Activated CD8-positive, alpha-beta memory T cell treated with anti-CD3 and anti-CD28 coated beads, Interleukin-2, amount 10 ng/mL, durations not matched to agents 7 days and 5 days (primary cell): Measurements from ENCODE around the gene SPIN1. TPM values are rescaled to one million over a fixed set of nuclear protein-coding genes. Genes with fewer than 3 reads are reported as not detected.
A peak's percentile ranks its signal among the peaks of the same experiment; 100 is the strongest.
"Not testable (repeated sequence)": the region's sequence is repeated elsewhere in the genome, so short reads cannot be mapped to it uniquely, and the experiment has no call there.

Source experiments
- ATAC-seq: fragments of 150-1000 bp; cut with Tn5 transposase; one replicate; pipeline ENCODE4 v1.10.0; 2021; ENCODE audit warnings: moderate library complexity
- CTCF ChIA-PET: fragments of 350-600 bp; sonication (Branson Sonifier 250); formaldehyde crosslinking; loops from one replicate; lab custom pipeline; 2021; ENCODE audit warnings: antibody characterized with exemption; lab: Charles Lee
- DNase-seq: peaks from one replicate; pipeline ENCODE4 v3.0.0-alpha.2; 2020
- H3K27ac Mint-ChIP-seq: one replicate; pipeline ENCODE4 v1.8.0; 2021; ENCODE audit warnings: mild to moderate bottlenecking, mixed read lengths
- H3K27me3 Mint-ChIP-seq: one replicate; pipeline ENCODE4 v1.8.0; 2021; ENCODE audit warnings: mixed read lengths
- H3K36me3 Mint-ChIP-seq: one replicate; pipeline ENCODE4 v1.8.0; 2021; ENCODE audit warnings: mild to moderate bottlenecking, mixed read lengths
- H3K4me1 Mint-ChIP-seq: one replicate; pipeline ENCODE4 v1.8.0; 2021; ENCODE audit warnings: mixed read lengths
- H3K4me3 Mint-ChIP-seq: one replicate; pipeline ENCODE4 v1.8.0; 2021; ENCODE audit warnings: mild to moderate bottlenecking, moderate library complexity, mixed read lengths
- H3K9me3 Mint-ChIP-seq: one replicate; pipeline ENCODE4 v1.8.0; 2022; ENCODE audit warnings: low read depth, mixed read lengths
- total RNA-seq, 2 experiments: library from RNA; stranded (reverse); gene quantifications; one replicate each; pipeline ENCODE4 v1.2.3, GENCODE V29; 2021

SPIN1 gene
- total RNA-seq, 2 experiments from 2014 or later = 51.3 to 92.8 TPM

DNA sequence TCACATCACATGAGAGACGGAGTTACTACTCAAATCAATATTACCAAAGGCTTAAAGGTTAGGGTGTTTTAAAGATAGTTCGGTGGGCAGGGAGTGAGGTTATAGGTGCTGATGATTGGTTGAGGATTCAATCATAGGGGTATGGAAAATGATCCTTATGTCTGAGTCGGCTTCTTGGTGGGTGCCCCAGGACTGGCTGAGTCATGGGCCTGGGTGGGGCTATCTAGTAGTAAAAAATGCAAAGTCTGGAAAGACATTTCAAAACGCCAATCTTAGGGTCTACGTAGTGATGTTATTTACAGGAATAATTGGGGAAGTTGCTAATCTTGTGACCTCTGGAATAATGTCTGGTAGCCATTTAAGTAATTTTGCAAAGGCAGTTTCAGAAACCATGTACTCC lies 15.2 kb upstream of the SPIN1 start:
- H3K4me1 Mint-ChIP-seq = peaks cover 2% of the 10 kb centered on the region
- CTCF ChIA-PET = no interaction called here
- DNase-seq (no peak), ATAC-seq (no peak)
- H3K9me3 Mint-ChIP-seq = peaks cover 7% of the 10 kb centered on the region
- peaks cover 26% of the 10 kb centered on the region for H3K27me3 Mint-ChIP-seq
- H3K27ac Mint-ChIP-seq = no peak overlapping the region
- no peak overlapping the region for H3K4me3 Mint-ChIP-seq
- H3K36me3 Mint-ChIP-seq = peaks cover 7% of the 10 kb centered on the region

DNA sequence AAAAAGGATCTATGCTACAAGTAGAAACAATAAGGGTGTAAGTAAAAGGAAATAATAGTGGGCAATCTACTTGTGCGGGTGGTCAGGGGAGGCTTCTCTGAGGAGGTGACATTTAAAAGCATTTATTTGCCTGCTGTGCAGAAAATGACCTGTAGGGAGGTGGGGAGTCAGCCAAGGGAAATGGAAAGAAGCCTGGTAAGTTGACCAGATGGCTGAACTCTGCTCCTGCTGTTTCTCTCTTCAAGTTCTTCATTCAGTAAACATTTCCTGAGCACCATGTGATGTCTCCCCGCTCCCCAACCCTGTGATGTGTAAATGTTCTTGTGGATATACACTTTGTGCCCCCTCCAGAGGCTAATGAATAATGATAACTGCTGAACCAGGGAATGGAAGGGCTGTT lies 9.9 kb upstream of the SPIN1 start:
- Mint-ChIP-seq H3K36me3 (peaks cover 3% of the 10 kb centered on the region), H3K27ac (no peak overlapping the region), H3K9me3 (peaks cover 3% of the 10 kb centered on the region), H3K4me1 (no peaks in the 10 kb centered on the region), H3K4me3 (no peak overlapping the region), H3K27me3 (peaks cover 19% of the 10 kb centered on the region)
- DNase-seq (no peak), ATAC-seq (peak; percentile 49)
- CTCF ChIA-PET = no interaction called here

DNA sequence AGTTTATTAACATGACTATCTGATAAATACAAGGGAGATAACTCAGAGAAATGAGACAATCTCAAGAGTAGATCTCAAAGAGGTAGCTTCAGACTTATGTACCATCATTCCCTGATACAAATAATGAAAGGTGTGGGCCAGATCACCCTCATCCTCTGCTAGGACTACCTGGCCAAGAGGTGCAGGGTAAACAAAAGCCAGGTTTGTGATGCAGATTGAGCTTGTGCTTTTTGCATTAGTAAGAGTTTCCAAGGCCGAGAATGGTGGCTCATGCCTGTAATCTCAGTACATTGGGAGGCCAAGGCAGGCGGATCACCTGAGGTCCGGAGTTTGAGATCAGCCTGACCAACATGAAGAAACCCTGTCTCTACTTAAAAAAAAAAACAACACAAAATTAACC lies 8.9 kb upstream of the SPIN1 start:
- Mint-ChIP-seq H3K27me3 (peaks cover 14% of the 10 kb centered on the region), H3K27ac (no peak overlapping the region), H3K9me3 (no peaks in the 10 kb centered on the region), H3K36me3 (peaks cover 3% of the 10 kb centered on the region), H3K4me1 (no peaks in the 10 kb centered on the region), H3K4me3 (no peak overlapping the region)
- DNase-seq = no peak
- ATAC-seq = no peak
- CTCF ChIA-PET = no interaction called here

DNA sequence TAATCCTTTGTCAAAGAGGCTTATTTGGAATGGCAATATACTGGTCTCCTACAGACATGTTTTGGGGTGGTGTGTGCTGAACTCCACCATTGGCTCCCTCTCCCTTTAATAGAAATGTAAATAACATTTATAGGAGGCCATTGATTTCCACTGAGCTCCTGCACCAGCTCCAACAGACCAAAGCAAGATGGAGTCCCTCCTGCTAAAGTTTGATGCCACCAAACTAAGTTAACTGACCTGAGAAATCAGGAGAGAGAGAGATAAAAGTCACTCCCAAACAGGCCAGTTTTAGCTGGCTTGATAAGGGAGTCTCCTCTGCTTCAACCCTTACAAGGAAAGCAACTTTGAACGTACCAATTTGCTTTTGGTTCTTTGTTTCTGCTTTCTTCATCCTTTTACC lies 8.1 kb upstream of the SPIN1 start:
- no peaks in the 10 kb centered on the region for H3K4me1 Mint-ChIP-seq
- H3K27ac Mint-ChIP-seq = no peak overlapping the region
- no peaks in the 10 kb centered on the region for H3K9me3 Mint-ChIP-seq
- CTCF ChIA-PET = no interaction called here
- ATAC-seq = no peak
- no peak for DNase-seq
- H3K36me3 Mint-ChIP-seq = peaks cover 3% of the 10 kb centered on the region
- H3K4me3 Mint-ChIP-seq = no peak overlapping the region
- H3K27me3 Mint-ChIP-seq = peaks cover 13% of the 10 kb centered on the region

DNA sequence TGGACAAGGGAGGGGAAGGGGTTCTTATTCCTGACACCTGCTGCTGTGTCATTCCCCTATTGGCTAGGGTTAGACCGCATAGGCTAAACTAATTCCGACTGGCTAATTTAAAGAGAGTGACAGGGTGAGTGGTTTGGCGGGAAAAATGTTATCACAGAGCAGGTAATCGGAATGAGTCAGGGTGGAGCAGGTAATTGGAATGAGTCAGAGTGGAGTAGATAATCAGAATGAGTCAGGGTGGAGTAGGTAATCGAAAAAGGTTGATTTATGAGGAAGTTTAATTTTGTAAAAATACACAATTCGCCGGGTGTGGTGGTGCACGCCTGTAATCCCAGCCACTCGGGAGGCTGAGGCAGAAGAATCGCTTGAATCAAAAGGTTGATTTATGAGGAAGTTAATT lies 6.9 kb upstream of the SPIN1 start:
- H3K4me1 Mint-ChIP-seq, H3K27ac Mint-ChIP-seq, H3K9me3 Mint-ChIP-seq, H3K4me3 Mint-ChIP-seq, H3K36me3 Mint-ChIP-seq, CTCF ChIA-PET, DNase-seq, ATAC-seq: not testable (repeated sequence)
- H3K27me3 Mint-ChIP-seq = peaks cover 13% of the 10 kb centered on the region

DNA sequence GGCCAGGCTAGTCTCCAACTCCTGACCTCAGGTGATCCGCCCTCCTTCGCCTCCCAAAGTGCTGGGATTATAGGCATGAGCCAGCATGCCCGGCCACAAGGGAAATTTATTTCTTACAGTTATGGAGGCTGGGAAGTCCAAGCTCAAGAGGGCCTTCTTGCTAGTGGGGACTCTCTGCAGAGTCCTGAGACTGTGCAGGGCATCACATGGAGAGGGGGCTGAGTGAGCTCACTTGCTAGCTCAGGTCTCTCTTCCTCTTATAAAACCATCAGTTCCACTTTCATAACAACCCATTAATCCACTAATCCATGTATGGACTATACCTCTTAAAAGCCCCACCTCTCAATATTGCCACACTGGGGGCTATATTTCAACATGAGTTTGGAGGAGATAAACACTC lies 5.1 kb upstream of the SPIN1 start:
- H3K27ac Mint-ChIP-seq = no peak overlapping the region
- DNase-seq (no peak), ATAC-seq (no peak)
- no peak overlapping the region for H3K4me3 Mint-ChIP-seq
- CTCF ChIA-PET = no interaction called here
- no peaks in the 10 kb centered on the region for H3K9me3 Mint-ChIP-seq
- H3K36me3 Mint-ChIP-seq = no peaks in the 10 kb centered on the region
- H3K27me3 Mint-ChIP-seq = peaks cover 10% of the 10 kb centered on the region
- peaks cover 10% of the 10 kb centered on the region for H3K4me1 Mint-ChIP-seq

DNA sequence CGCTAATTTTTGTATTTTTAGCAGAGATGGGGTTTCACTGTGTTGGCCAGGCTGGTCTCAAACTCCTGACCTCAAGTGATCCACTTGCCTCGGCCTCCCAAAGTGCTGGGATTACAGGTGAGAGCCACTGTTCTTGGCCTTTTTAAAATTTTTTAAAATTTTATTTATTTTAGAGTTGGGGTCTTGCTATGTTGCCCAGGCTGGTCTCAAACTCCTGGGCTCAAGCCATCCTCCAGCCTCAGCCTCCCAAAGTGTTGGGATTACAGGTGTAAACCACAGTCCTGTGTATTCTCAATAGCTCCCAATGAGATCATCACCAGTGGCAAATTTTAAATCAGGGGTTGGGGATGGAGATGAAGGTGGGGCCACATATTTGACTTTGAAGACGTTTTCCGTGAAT lies 2.1 kb upstream of the SPIN1 start:
- H3K36me3 Mint-ChIP-seq, H3K27me3 Mint-ChIP-seq, DNase-seq, ATAC-seq, CTCF ChIA-PET, H3K9me3 Mint-ChIP-seq, H3K27ac Mint-ChIP-seq: not testable (repeated sequence)
- H3K4me1 Mint-ChIP-seq = peaks cover 25% of the 10 kb centered on the region
- peak overlapping the region; percentile 16 for H3K4me3 Mint-ChIP-seq

DNA sequence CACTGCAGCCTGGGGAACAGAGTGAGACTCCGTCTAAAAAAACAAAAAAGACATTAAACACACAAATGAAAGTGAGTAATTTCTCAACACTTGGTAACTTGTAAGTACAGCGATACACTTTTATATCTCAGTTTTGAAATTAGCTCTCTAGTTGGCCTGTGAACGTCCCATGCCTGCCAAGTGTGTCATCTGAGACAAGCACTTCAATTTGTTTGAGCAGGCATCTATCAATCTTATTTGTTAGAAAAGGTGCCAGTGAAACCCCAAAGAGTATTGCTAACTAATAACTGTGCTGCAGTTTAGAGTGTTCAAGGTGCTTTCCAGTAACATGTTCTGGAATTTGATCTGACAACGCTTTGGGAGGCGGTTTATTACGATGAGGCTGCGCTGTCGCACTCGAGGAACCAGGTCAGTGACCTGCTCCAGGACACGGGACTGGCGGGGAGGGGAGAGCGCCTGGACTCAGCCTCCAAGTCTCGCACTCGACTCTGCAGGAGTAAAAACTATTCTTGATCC lies 1.1 kb upstream of the SPIN1 start:
- ATAC-seq = no peak
- no peak for DNase-seq
- Mint-ChIP-seq H3K27ac (peak overlapping the region; percentile 78), H3K27me3 (no peaks in the 10 kb centered on the region), H3K4me1 (peaks cover 31% of the 10 kb centered on the region), H3K9me3 (no peaks in the 10 kb centered on the region), H3K4me3 (peak overlapping the region; percentile 80), H3K36me3 (peaks cover 15% of the 10 kb centered on the region)
- CTCF ChIA-PET = interaction anchor here (1.0 to 1.3 kb wide), 2 partner anchors 15 to 83 kb away, joined by 3 read pairs; no protein-coding TSS in a partner anchor

DNA sequence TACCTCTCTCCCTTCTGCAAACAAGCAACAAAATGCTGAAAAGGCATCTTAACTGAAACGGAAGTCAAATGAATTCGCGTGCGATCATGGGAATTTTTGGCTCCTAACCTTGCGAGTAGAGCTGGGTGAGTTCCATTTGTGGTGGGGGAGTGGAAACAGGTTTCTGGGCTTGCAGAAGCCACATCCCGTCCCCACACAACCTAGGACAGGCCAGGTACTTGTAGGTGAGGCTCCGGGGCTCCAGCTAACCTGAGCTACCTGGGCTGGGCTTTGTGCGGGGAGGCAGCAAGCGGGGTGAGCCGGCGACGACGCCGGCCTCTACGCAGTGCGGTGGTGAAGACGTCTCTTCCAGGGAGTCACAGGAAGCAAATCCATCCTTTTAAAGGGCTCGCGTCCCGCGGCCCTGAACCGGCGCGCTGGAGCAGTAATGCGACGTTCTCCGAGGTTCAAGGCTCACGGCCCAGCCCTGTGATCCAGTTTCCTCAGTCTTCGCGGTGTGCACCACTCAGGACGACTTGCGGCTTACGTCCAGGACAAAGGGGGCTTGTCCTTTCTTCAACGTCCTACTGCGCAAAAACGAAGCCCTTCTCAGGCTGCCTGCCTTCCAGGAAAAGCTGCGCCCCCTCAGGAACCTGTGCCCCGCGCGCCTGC lies 567 bp upstream of the SPIN1 start:
- ATAC-seq = peak; percentile 7
- no peaks in the 10 kb centered on the region for H3K27me3 Mint-ChIP-seq
- CTCF ChIA-PET = interaction anchor here (1.0 to 1.3 kb wide), 2 partner anchors 16 to 83 kb away, joined by 3 read pairs; no protein-coding TSS in a partner anchor
- peak; percentile 49 for DNase-seq
- H3K9me3 Mint-ChIP-seq = no peaks in the 10 kb centered on the region
- peaks cover 35% of the 10 kb centered on the region for H3K4me1 Mint-ChIP-seq
- H3K4me3 Mint-ChIP-seq = peak overlapping the region; percentile 80
- H3K36me3 Mint-ChIP-seq = peaks cover 18% of the 10 kb centered on the region
- H3K27ac Mint-ChIP-seq = peak overlapping the region; percentile 78

DNA sequence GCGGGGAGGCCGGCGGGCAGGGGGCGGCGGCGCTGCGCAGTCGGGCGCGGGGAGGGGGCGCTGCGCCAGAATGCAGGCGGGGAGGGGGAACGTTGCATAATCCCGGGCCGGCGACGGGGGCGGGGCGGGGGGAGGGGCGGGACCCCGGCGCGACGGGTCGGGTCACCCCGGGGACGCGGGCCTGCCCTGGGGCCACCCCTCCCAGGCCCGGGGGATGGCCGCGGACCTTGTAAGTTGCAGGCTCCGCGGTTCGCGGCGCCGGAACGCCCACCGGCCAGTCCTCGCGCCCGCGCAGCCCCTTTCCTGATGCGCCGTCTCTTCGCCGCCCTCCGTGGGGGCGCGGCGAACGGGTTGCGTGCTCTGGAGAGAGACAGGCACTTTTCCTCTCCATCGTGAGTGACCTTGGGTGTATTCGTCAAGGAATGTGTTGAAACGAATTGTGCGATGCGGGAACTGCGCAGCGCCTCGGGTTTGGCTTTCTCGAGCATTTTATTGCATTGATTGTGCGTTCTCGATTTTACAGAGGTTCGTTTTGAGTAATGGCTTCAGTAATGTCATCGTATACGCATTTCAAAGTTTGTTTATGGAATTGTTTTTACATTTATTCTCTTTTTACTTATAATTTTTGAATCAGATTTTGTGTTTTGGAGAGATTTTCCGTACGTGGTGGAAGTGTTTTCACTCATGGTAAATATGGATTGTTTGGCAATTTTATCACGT lies 802 bp downstream of the SPIN1 start:
- Mint-ChIP-seq H3K9me3 (no peaks in the 10 kb centered on the region), H3K4me3 (peak overlapping the region; percentile 95), H3K4me1 (peaks cover 35% of the 10 kb centered on the region), H3K27me3 (no peaks in the 10 kb centered on the region), H3K36me3 (peaks cover 23% of the 10 kb centered on the region), H3K27ac (peak overlapping the region; percentile 89)
- peak; percentile 31 for ATAC-seq
- DNase-seq = peak; percentile 56
- CTCF ChIA-PET = interaction anchor here (0.7 kb wide), 1 partner anchor 13 kb away, joined by 3 read pairs; no protein-coding TSS in a partner anchor

DNA sequence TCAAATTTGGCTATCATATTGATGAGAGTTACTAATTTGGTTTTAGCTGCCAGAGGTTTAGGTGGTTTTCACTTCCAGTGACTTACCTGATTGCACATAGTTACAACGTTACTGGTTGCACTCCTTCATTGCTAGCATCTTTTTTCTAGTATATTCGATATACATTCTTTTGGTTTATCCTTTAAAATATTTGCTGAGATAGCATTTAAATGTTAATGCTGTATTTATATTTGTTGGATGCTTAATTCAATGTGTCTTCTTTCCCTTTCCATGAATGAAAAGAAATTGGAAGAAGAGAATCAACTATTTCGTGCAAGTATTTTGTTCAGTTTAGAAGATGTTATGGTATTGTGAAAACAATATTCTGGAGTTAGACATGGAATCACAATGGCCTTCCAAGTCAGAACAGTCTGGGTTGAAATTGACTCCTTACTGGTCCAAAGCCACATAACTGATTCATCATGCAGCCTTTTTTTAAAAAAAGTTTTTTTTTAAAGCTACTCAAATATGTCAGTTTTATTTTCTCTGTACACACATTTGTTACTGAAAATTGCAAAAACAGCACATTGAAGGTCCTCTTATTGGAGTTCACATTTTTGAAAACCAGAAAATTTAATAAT lies 2.2 kb downstream of the SPIN1 start:
- no peak for DNase-seq
- H3K27me3 Mint-ChIP-seq = no peaks in the 10 kb centered on the region
- peak overlapping the region; percentile 95 for H3K4me3 Mint-ChIP-seq
- H3K4me1 Mint-ChIP-seq = peaks cover 35% of the 10 kb centered on the region
- H3K36me3 Mint-ChIP-seq = peaks cover 30% of the 10 kb centered on the region
- H3K27ac Mint-ChIP-seq = no peak overlapping the region
- no peak for ATAC-seq
- CTCF ChIA-PET = no interaction called here
- H3K9me3 Mint-ChIP-seq = no peaks in the 10 kb centered on the region

DNA sequence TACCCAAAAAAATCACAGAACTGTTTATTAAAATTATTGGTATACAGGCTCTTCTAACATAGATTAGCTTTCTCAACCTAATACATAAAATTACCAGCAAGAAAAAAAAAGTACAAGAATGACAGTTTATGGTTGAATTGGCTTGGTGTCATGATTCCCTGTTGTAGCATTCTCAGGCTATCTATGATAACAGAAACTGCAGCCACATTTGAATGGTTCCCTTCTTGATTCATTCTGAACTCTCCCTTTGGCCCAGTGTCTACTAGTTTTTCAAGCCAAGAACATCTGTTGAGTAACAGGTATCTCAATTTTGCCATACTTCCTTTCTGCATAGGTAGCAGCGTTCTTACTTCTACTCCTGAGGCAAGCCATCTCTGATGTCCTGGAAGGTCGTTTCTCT lies 3.0 kb downstream of the SPIN1 start:
- H3K27ac Mint-ChIP-seq = no peak overlapping the region
- H3K9me3 Mint-ChIP-seq = no peaks in the 10 kb centered on the region

DNA sequence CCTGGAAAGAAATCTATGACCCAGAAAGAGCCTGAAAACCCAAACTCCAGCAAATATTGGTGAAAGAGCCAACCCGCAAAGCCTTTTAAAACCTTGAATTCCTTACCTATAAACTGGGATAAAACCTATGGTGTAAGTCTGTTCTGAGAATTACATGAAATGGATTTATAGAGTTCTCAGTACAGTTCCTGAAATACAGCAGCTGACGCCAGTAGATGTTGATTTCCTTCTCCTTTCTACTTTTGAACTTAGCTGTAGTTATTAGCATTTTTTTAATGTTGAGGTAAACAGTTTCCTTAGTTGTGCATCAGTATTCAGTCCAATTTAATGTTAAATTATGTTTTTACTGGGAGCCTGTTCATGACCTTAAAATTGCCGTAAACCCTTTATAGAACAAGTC lies 3.7 kb downstream of the SPIN1 start:
- no peak overlapping the region for H3K4me3 Mint-ChIP-seq
- no peak for ATAC-seq
- no peak for DNase-seq
- no peaks in the 10 kb centered on the region for H3K9me3 Mint-ChIP-seq
- H3K27ac Mint-ChIP-seq = no peak overlapping the region
- H3K36me3 Mint-ChIP-seq = peaks cover 30% of the 10 kb centered on the region
- CTCF ChIA-PET = no interaction called here
- no peaks in the 10 kb centered on the region for H3K27me3 Mint-ChIP-seq
- peaks cover 37% of the 10 kb centered on the region for H3K4me1 Mint-ChIP-seq

More for the DNA sequence above, 3.0 kb downstream of the SPIN1 start:
- Mint-ChIP-seq H3K27me3 (no peaks in the 10 kb centered on the region), H3K4me1 (peaks cover 35% of the 10 kb centered on the region), H3K36me3 (peaks cover 30% of the 10 kb centered on the region), H3K4me3 (no peak overlapping the region)
- ATAC-seq (no peak), DNase-seq (no peak)
- CTCF ChIA-PET = no interaction called here
